CD1c-positive myeloid dendritic cell (primary cell): Measurements from ENCODE around the gene LPP.

Source experiments
- DNase-seq: peaks from one replicate; pipeline ENCODE4 v3.0.0-alpha.2; 2016; ENCODE audit errors: extremely low spot score

Gene LPP

GRCh38 chr3:188915127-188915526 lies 761.2 kb downstream of the LPP start:
- DNase-seq: peak; percentile 48

GRCh38 chr3:188916934-188917401 lies 763.0 kb downstream of the LPP start:
- DNase-seq: peak; percentile 88

DNA sequence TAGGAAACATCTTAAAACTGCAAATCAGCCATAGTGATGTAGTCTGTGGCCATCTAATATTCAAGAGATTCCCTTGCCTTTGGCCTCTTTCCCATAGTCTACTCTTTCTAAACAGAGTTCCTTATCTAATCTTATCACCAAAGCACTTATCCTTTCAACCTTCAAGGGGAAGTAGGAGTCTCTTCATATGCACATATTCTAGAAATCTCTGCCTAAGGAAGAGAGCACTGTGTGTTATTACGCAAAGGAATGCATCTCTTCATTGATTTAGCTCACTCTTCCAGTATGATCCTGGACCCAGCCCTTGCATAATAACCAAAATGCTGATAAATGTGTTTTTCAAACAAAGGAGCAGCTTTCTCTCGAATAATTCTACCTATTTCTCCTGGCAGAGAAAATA lies 764.1 kb downstream of the LPP start:
- peak; percentile 40 for DNase-seq

GRCh38 chr3:188923671-188924070 lies 769.7 kb downstream of the LPP start:
- DNase-seq: no peak

DNA sequence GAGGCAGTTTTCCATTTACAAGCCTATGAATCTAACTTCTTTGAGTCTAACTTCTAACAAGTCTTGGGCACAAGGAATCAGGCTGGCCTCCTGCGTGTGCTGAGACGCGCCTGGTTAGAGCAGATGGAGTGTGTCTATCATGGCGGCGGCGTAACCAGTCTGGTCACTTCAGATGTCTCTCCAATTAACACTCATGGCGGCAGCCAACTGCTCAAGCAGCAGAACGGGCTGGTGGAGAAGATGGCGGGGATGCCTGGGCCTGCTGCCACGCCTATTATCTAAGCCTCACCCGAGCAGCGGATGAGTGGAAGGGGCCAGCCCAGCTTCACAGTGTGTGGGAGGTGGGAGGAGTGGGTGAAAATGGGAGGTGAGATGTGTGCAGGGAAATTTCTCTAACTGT lies 771.4 kb downstream of the LPP start:
- DNase-seq: no peak

GRCh38 chr3:188926111-188926510 lies 772.2 kb downstream of the LPP start:
- DNase-seq: no peak

- no peak for DNase-seq
Observed at GRCh38 chr3:188926741-188927511, 773.0 kb downstream of the LPP start.

DNA sequence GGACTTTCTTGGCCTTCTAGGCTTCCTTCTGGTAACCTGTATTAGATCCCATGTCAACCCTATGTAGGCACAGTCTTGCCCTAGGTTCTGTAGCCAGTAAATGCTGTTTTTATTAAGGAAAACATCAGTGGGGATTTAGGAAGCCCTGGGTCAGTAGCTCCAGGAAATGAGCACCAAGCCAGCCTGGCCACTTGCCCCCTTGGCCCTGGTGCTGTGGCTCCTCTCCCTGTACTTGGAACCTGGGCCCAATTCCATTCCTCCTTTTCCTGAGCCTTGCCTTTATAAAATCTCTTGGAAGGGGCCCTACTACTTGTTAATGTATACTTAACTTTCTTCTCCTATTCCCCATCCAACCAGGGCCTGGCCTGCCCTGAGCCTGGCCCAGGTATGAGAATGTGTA lies 774.0 kb downstream of the LPP start:
- no peak for DNase-seq

DNA sequence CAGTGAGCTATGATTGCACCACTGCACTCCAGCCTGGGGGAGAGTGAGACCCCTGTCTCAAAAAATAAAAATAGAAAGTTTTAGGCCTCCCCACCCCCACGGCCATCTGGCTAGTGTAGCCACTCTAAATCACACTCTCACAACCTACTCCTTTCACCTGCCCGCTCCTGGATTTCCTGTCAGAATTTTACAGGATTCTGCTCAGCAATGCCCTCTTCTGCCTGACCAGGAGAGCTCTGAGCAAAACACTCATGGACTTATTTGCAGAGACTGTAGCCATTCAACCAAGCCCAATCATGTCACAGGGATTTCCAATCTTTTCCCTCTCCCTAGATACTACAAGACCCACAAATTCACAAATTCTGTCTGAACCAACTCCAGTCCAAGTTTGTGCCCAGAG lies 775.2 kb downstream of the LPP start:
- DNase-seq: no peak

GRCh38 chr3:188931036-188931435 lies 777.1 kb downstream of the LPP start:
- no peak for DNase-seq

- DNase-seq: no peak
Observed at GRCh38 chr3:188931531-188931930, 777.6 kb downstream of the LPP start.

DNA sequence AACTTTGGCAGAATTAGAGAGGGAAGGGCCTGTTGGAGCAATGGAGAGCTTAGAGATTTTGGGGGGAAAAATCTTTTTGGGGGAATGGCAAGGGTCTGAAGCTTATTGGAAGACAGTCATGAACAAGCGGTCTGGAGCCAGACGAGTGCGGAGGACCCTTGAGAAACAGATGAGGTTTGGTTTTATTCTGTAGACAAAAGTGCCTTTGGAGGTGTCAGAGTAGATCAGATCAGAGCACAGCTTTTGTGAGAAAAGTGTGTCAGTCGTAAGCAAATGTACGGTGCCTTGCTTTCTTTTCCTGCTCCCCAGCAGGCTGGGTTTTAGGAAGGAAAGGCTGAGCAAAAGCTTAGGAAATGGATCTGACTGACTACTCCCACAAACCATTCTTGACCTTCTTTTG lies 781.0 kb downstream of the LPP start:
- no peak for DNase-seq

DNA sequence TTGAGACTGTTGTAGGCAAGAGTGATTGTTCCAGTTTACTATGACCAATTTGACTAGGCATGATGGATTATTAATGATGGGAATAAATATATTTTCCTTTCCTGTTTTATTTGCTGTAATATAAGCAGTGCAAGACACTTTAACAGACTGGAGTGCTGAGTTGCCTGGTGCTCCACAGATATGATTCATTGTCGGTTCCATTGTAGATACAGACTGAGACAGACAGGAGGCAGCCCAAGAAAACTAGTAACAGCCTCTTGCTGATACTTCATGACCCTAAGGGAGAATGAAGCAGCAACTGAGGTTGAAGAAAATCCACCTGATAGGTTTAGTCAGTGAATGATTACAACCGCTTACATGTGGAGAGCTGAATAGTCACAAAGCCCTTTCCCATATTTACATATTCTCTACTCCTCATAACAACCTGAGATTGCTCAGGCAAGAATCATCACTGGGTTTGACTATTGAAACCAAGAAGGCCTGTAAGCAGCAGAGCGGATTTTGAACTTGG lies 782.7 kb downstream of the LPP start:
- no peak for DNase-seq

GRCh38 chr3:188937389-188937788 lies 783.4 kb downstream of the LPP start:
- no peak for DNase-seq

- no peak for DNase-seq
Observed at GRCh38 chr3:188938999-188939398, 785.0 kb downstream of the LPP start.

- DNase-seq: no peak
Observed at GRCh38 chr3:188939814-188940572, 786.0 kb downstream of the LPP start.
